Kasumi-1 (cell line): ENCODE results near the gene CHURC1.

Source experiments
- DNase-seq, 2 experiments: peaks; one replicate each; lab custom pipeline; 2025; lab: John Stamatoyannopoulos, UW

The CHURC1 gene

GRCh38 chr14:64914237-64915028, at the start of gene CHURC1:
TSS of gene CHURC1 (plus strand) at chr14:64914455. CDS start at chr14:64914496, 41 bp downstream.
- DNase-seq, result peak; percentile 95 to 96

GRCh38 chr14:64865109-64865508, 49.1 kb upstream of the CHURC1 start:
- DNase-seq, result no peak

- DNase-seq, result no peak
Observed at GRCh38 chr14:64865992-64866391, 48.3 kb upstream of the CHURC1 start.

GRCh38 chr14:64867182-64867581, 47.1 kb upstream of the CHURC1 start:
- DNase-seq, result no peak

- no peak for DNase-seq
Observed at GRCh38 chr14:64868379-64868778, 45.9 kb upstream of the CHURC1 start.

GRCh38 chr14:64868841-64869240, 45.4 kb upstream of the CHURC1 start:
- no peak for DNase-seq

- peak; percentile 61 to 75 for DNase-seq
Observed at GRCh38 chr14:64870160-64870559, 44.1 kb upstream of the CHURC1 start.

GRCh38 chr14:64871344-64871743, 42.9 kb upstream of the CHURC1 start:
- DNase-seq, result no peak

GRCh38 chr14:64873506-64874219, 40.6 kb upstream of the CHURC1 start:
- no peak for DNase-seq

- DNase-seq, result no peak
Observed at GRCh38 chr14:64875350-64875749, 38.9 kb upstream of the CHURC1 start.

GRCh38 chr14:64877846-64878245, 36.4 kb upstream of the CHURC1 start:
- no peak for DNase-seq

GRCh38 chr14:64878837-64879634, 35.2 kb upstream of the CHURC1 start:
- no peak for DNase-seq

GRCh38 chr14:64879635-64880220, 34.5 kb upstream of the CHURC1 start, which contains the start of gene SPTB:
TSS of gene SPTB (minus strand) at chr14:64879907. CDS start at chr14:64823094, 56,813 bp downstream.
- DNase-seq, result no peak

GRCh38 chr14:64880221-64881121, 33.8 kb upstream of the CHURC1 start:
- peak; percentile 14 to 26 for DNase-seq

GRCh38 chr14:64885559-64885958, 28.7 kb upstream of the CHURC1 start:
- no peak for DNase-seq

- no peak for DNase-seq
Observed at GRCh38 chr14:64889352-64889751, 24.9 kb upstream of the CHURC1 start.

- no peak for DNase-seq
Observed at GRCh38 chr14:64891173-64891838, 22.9 kb upstream of the CHURC1 start.

GRCh38 chr14:64891839-64892375, 22.3 kb upstream of the CHURC1 start:
- peak; percentile 80 to 83 for DNase-seq

- DNase-seq, result no peak
Observed at GRCh38 chr14:64899958-64900357, 14.3 kb upstream of the CHURC1 start.

- DNase-seq, result no peak
Observed at GRCh38 chr14:64906022-64906421, 8.2 kb upstream of the CHURC1 start.
